Activated T-cell treated with anti-CD3 and anti-CD28 coated beads, Interleukin-2, amount 50 U/mL, for 1 hour (primary cell): Measurements from ENCODE around the gene PHYHIPL.

ENCODE experiments used
- DNase-seq: peaks from one replicate; pipeline ENCODE4 v3.0.0-alpha.2; 2020

The PHYHIPL gene

DNA sequence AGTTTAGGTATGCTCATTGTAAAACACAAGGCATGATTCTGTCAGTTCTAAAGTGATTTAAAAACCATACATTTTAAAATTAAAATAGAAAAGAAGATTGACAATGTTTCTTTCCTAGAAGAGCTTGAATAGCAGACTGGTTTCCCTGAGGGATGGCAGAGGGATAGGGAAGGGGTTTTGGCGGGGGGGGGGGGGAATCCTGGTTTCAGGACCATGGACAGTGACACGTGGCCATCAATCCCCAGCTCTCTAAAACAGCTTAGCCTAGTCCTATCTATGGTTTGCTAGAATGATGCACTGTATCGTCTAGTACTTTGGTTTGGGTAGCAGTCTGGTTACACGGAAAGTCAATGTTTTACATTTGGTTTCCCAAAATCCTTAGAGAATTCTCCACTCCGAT lies 88.7 kb downstream of the PHYHIPL start:
- DNase-seq: no peak

DNA sequence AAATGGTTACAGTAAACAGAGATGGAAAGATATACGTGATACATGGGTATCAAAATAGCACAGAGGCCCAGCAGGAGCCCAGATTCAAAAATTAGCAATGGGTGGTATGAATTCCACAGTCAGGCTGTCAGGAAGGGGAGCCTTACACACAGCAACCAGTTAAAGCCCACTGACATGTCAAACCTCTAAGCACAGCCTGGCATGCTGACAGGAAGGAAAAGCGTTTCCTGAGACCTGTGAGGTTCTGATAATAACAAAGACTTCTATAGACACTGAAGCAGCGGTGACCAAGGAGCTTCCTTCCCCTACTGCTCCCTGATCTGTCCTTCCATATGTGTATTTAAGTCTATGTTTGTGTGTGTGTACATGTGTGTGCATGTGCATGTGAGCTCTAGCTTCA lies 89.9 kb downstream of the PHYHIPL start:
- DNase-seq: no peak

DNA sequence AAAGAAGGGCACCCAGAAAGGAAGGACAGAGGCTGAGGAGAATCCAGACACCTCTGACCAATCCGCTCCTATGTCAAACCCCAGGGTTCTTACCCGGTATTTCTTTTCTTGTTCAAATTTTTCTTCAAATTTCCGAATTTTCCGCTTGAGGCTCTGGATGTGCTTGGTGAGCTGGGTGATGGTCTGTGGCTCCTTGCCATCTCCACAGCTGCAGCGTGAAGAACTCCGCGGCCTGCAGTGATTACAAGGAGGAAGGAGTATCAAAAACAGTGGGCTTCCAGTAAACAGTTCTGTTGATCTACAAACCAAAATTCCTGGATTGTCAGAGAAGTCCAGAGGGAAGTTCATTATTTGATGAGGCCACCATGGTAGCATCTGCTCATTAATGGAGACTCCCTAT lies 92.0 kb downstream of the PHYHIPL start:
- no peak for DNase-seq

- DNase-seq: no peak
These were observed 93.2 kb downstream of the PHYHIPL start for GRCh38 chr10:59269651-59270050.

- DNase-seq: no peak
These were observed 94.0 kb downstream of the PHYHIPL start for GRCh38 chr10:59270492-59270891.

GRCh38 chr10:59271160-59271559 lies 94.7 kb downstream of the PHYHIPL start:
- no peak for DNase-seq

DNA sequence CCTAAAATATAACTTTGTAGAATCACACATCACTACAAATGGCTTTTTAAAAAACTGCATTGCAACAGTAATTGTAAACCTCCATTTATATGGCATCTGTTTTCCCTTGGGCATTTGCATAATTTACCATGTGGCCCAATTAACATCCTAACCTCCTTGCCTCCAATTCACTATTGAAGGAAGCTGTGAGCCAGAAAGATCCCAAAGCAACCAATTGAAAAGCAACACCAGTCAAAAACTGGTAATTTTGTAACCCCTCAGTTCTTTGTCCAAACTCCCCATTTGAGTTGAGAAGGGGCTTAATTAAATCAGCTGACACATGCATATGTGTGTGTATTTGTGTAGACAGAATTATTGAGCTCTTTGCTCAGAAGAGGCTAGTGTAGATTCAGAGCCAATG lies 95.6 kb downstream of the PHYHIPL start:
- no peak for DNase-seq

DNA sequence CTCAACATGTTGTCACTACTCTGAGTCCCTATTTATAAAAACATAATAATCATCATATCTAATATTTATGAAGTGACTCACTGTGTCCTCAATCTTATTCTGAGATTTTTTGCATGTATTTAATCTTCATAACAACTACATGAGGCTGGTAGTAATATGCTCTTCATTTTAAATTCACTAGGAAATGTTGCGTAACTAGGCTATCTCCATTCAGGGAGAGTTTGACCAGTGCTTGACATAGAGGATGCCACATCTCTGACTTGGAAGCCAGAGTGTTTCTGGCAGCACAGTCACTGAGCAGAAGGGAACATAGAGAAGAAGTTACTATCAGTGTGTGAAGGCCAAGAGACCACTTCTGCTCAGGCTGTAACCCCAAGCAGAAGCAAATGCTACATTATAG lies 97.0 kb downstream of the PHYHIPL start:
- DNase-seq: no peak

GRCh38 chr10:59276133-59276532 lies 99.7 kb downstream of the PHYHIPL start:
- no peak for DNase-seq

DNA sequence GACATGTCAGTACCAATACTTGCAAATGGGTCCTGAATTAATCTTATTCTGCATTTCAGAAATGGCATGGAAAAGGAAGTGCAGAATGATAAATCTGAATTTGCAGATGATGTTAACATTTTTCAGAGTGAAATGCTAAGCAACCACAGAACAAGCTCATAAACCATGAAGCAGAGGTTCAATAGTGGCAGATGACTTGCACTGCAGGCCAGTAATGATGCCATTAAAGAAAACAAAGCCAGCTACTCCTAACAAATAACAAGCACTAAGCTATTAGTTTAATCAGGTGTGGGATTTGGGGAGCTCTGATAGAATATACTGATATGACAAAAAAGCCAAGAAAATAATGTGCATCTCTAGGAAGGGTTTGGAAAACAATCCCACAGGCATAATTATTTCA lies 100.5 kb downstream of the PHYHIPL start:
- no peak for DNase-seq

GRCh38 chr10:59279476-59279875 lies 103.0 kb downstream of the PHYHIPL start:
- no peak for DNase-seq

DNA sequence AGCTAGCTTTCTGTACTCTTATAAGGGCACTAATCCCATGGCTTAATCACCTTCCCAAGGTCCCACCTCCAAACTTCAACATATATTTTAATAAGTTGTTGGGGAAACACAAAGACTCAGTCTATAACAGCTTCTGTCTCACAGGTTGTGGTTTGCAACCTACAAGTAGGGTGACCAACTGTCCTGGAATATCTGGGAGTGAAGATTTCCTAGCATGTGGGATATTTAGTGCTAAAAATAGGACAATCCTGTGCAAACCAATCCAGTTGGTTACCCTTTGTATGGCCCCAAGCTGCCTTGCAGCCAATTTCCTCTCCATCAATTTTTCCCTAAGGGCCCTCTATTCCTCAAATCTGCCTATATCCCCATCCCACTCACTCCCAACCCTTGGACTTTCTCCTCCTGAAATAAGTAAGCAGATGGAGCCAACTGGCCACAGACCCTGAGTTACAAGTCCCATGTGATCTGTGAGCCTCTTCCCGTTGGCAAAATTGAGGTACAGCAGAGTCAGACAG lies 103.6 kb downstream of the PHYHIPL start:
- no peak for DNase-seq

DNA sequence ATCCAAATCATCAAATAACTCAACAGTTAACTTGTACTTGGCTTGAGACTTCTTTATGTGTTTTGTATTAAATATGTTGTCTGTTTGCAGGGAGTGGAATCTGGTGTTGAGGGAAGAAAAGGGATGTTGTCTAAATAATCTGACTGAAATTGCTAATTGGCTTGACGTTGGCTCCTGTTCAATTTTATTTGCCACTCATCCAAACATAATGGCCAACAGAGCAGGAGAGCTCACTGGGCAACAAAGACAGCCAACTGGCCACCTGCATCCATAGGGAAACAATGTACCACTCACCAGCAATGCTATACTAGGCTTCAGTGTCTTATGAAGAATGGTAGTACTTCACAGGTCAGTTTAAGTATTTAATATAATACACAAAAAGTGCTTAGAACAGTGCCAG lies 105.4 kb downstream of the PHYHIPL start:
- DNase-seq: no peak

DNA sequence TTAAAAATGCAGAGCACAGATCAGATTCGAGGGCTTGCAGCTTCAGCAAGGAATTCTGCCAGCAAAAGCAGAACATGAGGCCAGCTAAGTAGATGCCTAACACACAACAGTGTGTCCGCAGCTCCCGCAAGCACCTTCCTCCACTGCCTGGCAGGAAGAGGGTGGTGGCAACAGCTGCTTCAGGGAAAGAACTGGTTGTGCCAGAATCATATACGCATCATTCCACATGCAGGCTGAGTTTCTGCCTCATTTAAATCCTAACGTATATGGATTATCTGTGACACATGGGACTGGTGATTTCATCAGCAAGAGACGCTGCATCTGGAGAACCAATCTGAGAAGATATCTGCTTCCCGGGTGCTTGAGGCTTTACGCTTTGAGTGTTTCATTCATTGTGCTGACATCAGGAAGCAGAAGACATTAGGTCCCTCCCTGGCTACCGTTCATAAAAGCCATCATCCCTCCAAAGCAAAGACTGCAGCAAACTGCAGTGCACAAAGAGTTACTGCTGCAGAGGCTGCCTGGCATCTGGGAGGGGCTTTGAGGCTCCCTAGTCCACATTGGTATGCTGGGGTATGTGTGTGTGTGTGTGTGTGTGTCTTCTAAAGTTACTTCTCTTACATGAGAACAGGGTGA lies 107.1 kb downstream of the PHYHIPL start:
- DNase-seq: no peak

DNA sequence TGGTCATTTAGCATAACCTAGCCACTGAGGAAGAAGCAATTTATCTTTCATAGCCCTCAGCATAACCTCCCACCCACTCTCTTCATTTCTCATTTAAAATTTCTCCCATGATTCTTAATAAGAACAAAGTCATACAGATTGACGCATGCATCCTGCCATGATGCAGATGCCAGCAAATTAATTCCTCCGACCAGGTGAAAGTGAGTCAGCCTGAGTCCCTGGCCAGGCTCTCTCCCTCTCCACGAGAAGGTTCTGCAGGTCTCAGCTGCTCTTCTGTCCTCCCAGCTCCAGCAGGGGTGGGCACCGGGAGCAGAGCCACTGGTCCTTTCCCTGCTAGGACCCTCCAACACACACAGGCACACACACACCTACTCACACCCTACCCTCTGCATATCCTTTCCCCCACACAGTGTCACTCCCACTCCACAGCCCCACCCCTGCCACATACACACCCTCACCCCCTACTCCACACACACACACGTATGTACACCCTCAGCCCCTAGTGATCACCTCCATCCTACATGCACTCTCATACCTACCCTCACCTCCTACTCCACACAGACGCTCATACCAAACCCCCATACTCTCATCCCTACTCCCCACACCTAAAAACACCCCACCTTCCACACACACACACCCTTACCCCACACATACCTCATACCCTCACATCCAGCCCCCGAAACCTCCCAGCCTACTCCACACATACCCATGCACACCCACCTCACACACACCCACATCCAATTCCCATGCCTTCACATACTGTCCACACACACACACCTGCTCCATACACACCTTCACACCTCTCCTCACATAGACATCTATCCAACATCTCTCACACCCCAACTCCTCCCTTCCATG lies 107.9 kb downstream of the PHYHIPL start:
- no peak for DNase-seq

DNA sequence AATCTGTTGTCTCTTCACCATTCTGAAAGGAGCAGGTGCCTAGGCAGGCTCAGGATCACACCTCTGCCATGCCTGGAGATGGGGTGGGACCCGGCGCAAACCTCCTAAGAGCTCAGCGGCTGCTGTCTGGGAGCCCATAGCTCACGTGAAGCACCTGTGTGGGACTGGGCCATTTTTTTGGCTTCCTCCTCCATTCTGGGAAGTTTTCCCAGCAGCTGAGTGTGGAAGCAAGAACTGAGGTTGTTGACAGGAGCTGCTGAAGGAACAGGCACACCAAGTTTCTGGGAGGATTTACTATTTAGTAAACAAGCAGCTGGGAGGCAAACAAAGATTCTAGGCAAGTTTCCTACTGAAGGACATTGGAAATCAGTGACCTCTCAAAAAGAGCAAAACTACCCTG lies 108.6 kb downstream of the PHYHIPL start:
- no peak for DNase-seq

- DNase-seq: no peak
These were observed 109.4 kb downstream of the PHYHIPL start for GRCh38 chr10:59285848-59286247.

GRCh38 chr10:59287587-59288255 lies 111.3 kb downstream of the PHYHIPL start:
- DNase-seq: no peak

GRCh38 chr10:59289853-59290252 lies 113.4 kb downstream of the PHYHIPL start:
- no peak for DNase-seq

- DNase-seq: no peak
These were observed 114.0 kb downstream of the PHYHIPL start for GRCh38 chr10:59290448-59290847.
